Measurements from ENCODE around the gene ERGIC2. TPM values are rescaled to one million over a fixed set of nuclear protein-coding genes. Genes with fewer than 3 reads are reported as not detected.
A peak's percentile ranks its signal among the peaks of the same experiment; 100 is the strongest.

Gene ERGIC2
- total and polyA plus RNA-seq, 9 of the 15 experiments (the other 6 are each of a cell fraction or from before 2014, with no cell fraction given) = 24.1 to 180 (median 75.7) TPM

DNA sequence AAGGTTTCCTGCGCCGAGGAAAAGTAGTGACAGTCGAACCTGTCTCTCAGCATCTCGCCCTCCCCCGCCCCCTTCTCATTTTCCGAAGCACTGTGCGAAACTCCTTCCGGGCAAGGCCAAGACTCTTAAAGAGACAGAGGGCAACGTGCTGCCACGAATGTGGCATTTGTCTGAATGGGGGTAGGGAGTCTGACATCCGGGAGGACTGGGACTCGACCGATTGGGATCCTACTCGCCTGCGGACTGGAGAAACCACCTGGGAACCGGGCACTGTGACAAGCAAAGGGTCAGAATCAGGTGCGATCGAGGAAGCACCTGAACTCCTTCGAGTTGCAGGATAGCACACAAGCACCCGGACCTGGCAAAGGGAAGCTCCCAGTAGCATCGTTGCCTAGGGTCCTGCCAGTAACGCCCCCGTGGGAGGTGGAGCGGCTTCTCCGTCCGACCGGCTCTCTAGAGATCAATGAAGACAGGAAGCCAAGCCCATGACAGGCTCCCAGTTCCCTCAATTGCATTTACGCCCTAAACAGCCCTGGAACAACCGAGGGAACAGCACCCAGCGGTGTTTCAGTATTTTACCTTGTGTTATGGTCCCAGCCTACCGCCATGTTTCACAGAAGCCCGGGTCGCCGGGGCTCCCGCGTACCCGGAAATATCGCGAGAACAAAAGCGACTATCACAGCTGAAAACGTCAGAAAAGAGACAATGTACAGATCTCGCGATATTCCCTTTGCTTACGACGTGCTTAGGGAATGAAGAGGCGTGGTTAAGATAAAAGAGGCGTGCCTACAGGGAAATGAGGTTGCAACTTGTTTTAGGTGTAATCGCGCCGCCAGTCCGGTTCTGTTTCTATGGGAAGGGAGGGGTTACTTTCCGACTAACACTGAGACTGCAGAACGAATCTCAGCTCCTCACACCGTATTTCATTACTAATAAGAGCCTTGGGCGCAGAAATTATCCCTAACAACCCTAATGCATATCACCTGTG is at the start of gene ERGIC2 (continued):
- TF ChIP-seq ZNF696 (CRISPR knock-in tag; conservative IDR thresholded peaks at IDR 0.05) (no peak), RBM17 (IDR thresholded peaks at IDR 0.05; ENCODE audit: borderline replicate concordance, low read depth, low read length) (no peak), ETV1 (tag; conservative IDR thresholded peaks at IDR 0.05; ENCODE audit: low read depth) (peak; percentile 46), ZNF263 (CRISPR knock-in tag; IDR thresholded peaks at IDR 0.05; ENCODE audit: borderline replicate concordance) (no peak), MNT (conservative IDR thresholded peaks at IDR 0.05) (peak in 1 of 2 experiments; percentile 64), ZNF644 (tag; IDR thresholded peaks at IDR 0.05; ENCODE audit: low read depth) (no peak), NFXL1 (CRISPR knock-in tag; IDR thresholded peaks at IDR 0.05) (no peak), KAT7 (CRISPR knock-in tag; IDR thresholded peaks at IDR 0.05; ENCODE audit: borderline replicate concordance) (peak; percentile 35; the same call in 1 of the 2 replicates), ZNF561 (CRISPR knock-in tag; conservative IDR thresholded peaks at IDR 0.05) (no peak), POU5F1 (IDR thresholded peaks at IDR 0.05; ENCODE audit: borderline replicate concordance, low read depth, low read length, partially characterized antibody) (no peak), CBFA2T3 (IDR thresholded peaks at IDR 0.05) (no peak), XRCC3 (IDR thresholded peaks at IDR 0.05) (no peak), RFX1 (IDR thresholded peaks at IDR 0.05) (peak; percentile 59), FOXK2 (conservative IDR thresholded peaks at IDR 0.05 in 1 of 2, IDR thresholded peaks at IDR 0.05 in 1 of 2; ENCODE audit: low read depth in 2 of 2) (peak; percentile 66 to 71; a peak in 3 of 4 replicates), LCOR (CRISPR knock-in tag; IDR thresholded peaks at IDR 0.05) (peak; percentile 67), SNAPC5 (CRISPR knock-in tag; IDR thresholded peaks at IDR 0.05) (no peak), HNRNPL (IDR thresholded peaks at IDR 0.05; ENCODE audit: low read depth, low read length) (no peak), STAT5B (CRISPR knock-in tag; IDR thresholded peaks at IDR 0.05) (no peak)
- TF ChIP-seq, protein P1, sequence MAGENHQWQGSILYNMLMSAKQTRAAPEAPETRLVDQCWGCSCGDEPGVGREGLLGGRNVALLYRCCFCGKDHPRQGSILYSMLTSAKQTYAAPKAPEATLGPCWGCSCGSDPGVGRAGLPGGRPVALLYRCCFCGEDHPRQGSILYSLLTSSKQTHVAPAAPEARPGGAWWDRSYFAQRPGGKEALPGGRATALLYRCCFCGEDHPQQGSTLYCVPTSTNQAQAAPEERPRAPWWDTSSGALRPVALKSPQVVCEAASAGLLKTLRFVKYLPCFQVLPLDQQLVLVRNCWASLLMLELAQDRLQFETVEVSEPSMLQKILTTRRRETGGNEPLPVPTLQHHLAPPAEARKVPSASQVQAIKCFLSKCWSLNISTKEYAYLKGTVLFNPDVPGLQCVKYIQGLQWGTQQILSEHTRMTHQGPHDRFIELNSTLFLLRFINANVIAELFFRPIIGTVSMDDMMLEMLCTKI (IDR thresholded peaks at IDR 0.05; ENCODE audit: partially characterized antibody) = no peak
- TF ChIP-seq, protein P2, sequence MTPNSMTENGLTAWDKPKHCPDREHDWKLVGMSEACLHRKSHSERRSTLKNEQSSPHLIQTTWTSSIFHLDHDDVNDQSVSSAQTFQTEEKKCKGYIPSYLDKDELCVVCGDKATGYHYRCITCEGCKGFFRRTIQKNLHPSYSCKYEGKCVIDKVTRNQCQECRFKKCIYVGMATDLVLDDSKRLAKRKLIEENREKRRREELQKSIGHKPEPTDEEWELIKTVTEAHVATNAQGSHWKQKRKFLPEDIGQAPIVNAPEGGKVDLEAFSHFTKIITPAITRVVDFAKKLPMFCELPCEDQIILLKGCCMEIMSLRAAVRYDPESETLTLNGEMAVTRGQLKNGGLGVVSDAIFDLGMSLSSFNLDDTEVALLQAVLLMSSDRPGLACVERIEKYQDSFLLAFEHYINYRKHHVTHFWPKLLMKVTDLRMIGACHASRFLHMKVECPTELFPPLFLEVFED (CRISPR knock-in tag; conservative IDR thresholded peaks at IDR 0.05) = no peak
- TF ChIP-seq, protein P3, sequence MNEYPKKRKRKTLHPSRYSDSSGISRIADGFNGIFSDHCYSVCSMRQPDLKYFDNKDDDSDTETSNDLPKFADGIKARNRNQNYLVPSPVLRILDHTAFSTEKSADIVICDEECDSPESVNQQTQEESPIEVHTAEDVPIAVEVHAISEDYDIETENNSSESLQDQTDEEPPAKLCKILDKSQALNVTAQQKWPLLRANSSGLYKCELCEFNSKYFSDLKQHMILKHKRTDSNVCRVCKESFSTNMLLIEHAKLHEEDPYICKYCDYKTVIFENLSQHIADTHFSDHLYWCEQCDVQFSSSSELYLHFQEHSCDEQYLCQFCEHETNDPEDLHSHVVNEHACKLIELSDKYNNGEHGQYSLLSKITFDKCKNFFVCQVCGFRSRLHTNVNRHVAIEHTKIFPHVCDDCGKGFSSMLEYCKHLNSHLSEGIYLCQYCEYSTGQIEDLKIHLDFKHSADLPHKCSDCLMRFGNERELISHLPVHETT (CRISPR knock-in tag; conservative IDR thresholded peaks at IDR 0.05 in 1 of 2, IDR thresholded peaks at IDR 0.05 in 1 of 2) = no peak
